Hepatocyte (in vitro differentiated cells): ENCODE results near the gene RPLP1. TPM values are rescaled to one million over a fixed set of nuclear protein-coding genes. Genes with fewer than 3 reads are reported as not detected.

Experiments
- DNase-seq: peaks from one replicate; pipeline ENCODE4 v3.0.0-alpha.2; 2016; ENCODE audit warnings: low spot score
- H2AFZ ChIP-seq: fragments of 200-600 bp; sonication (generic); 2 replicates; pipeline ENCODE4 v1.6.0; 2016; ENCODE audit warnings: antibody characterized with exemption, mild to moderate bottlenecking
- H3K27ac ChIP-seq: fragments of 200-600 bp; sonication (generic); 2 replicates; pipeline ENCODE4 v1.5.1; 2016; ENCODE audit warnings: mild to moderate bottlenecking
- H3K27me3 ChIP-seq: fragments of 200-600 bp; sonication (generic); 2 replicates; pipeline ENCODE4 v1.6.1; 2016
- H3K36me3 ChIP-seq: fragments of 200-600 bp; sonication (generic); replicated peaks from 2 replicates; pipeline ENCODE4 v1.5.1; 2016; ENCODE audit warnings: low read depth; ENCODE audit not compliant: insufficient read depth
- H3K4me1 ChIP-seq: fragments of 200-600 bp; sonication (generic); 2 replicates; pipeline ENCODE4 v1.5.1; 2016; ENCODE audit warnings: mild to moderate bottlenecking, moderate library complexity; ENCODE audit not compliant: insufficient read depth
- H3K4me2 ChIP-seq: fragments of 200-600 bp; sonication (generic); 2 replicates; pipeline ENCODE4 v1.6.0; 2016
- H3K4me3 ChIP-seq: fragments of 200-600 bp; sonication (generic); 2 replicates; pipeline ENCODE4 v1.5.1; 2016; ENCODE audit warnings: mild to moderate bottlenecking
- H3K79me2 ChIP-seq: fragments of 200-600 bp; sonication (generic); 2 replicates; pipeline ENCODE4 v1.6.0; 2017; ENCODE audit warnings: mild to moderate bottlenecking
- H3K9me2 ChIP-seq: fragments of 200-600 bp; sonication (generic); replicated peaks from 2 replicates; pipeline ENCODE4 v1.6.0; 2017; ENCODE audit warnings: mild to moderate bottlenecking; ENCODE audit not compliant: insufficient read depth
- H3K9me3 ChIP-seq: fragments of 200-600 bp; sonication (generic); 2 replicates; pipeline ENCODE4 v1.5.1; 2016; ENCODE audit warnings: low read depth, mild to moderate bottlenecking
- H4K20me1 ChIP-seq: fragments of 200-600 bp; sonication (generic); 2 replicates; pipeline ENCODE4 v1.6.0; 2016; ENCODE audit warnings: mild to moderate bottlenecking; ENCODE audit not compliant: insufficient read depth, poor library complexity, severe bottlenecking
- EZH2 ChIP-seq: fragments of 200-600 bp; sonication (generic); IDR thresholded peaks from 2 replicates; pipeline ENCODE4 v1.6.1; 2016; ENCODE audit warnings: antibody characterized with exemption, mild to moderate bottlenecking, borderline replicate concordance
- EZH2phosphoT487 ChIP-seq: fragments of 200-600 bp; sonication (generic); IDR thresholded peaks from one replicate; pipeline ENCODE4 v1.6.1; 2018; ENCODE audit warnings: antibody characterized with exemption, mild to moderate bottlenecking, low read depth, moderate library complexity; ENCODE audit not compliant: unreplicated experiment, severe bottlenecking
- WGBS: methylation state at CpG from one replicate; pipeline ENCODE4 v1.1.6; 2016; ENCODE audit warnings: low lambda C conversion rate; ENCODE audit errors: missing lambda C conversion rate; 5-methylcytosine and 5-hydroxymethylcytosine counted together
- polyA plus RNA-seq: library from polyadenylated mRNA; unstranded; fragments of >200 nt; fragmentation: Nextera tagmentation; extraction: Ambion mirVana; gene quantifications from 2 replicates; pipeline ENCODE4 v1.2.1, GENCODE V29; 2016
- total RNA-seq: library from RNA; depleted of rRNA; stranded (reverse); fragments of >200 nt; gene quantifications from 2 replicates; pipeline ENCODE4 v1.2.3, GENCODE V29; 2014
- TF ChIP-seq, protein P1 (sequence below): fragments of 200-600 bp; sonication (generic); IDR thresholded peaks from 2 replicates; pipeline ENCODE4 v1.5.1; 2016; ENCODE audit warnings: antibody characterized with exemption, mild to moderate bottlenecking; ENCODE audit not compliant: poor library complexity

Gene RPLP1
- total and polyA plus RNA-seq, 2 experiments from 2014 or later = 210 to 884 TPM

DNA sequence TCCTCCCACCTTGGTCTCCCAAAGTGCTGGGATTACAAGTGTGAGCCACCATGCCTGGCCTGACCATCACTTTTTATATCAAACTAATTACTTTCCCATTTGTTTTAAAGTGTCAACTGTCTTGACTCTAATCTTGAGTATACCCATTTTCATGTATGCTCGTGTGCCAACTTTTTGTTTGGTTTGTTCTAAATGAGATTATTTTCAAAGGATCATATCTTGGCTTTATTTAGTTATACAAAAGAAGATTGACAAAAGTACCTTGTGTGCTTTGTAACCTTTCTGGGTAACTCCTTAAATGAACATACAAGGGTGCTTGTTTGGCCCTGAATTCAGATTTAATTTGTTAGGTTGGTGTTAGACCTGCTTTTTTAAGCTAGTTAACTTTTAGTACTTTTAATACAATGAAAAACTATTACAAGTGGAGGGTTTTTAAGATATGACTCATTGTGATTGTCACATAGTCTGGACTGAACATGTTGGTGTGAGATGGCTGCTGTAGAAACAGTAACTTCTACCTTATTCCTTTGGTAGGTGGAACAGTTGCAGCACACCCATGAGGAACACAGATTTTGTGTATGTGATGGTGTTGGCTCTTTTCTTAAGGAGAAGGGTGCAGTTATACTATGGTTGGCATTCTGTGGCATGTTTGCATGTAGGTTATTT, 27.7 kb upstream of the RPLP1 start:
- Histone ChIP-seq H3K9me2 (no peaks in the 10 kb centered on the region), H3K9me3 (no peaks in the 10 kb centered on the region), H3K27ac (no peak overlapping the region), H3K27me3 (no peaks in the 10 kb centered on the region), H4K20me1 (no peaks in the 10 kb centered on the region), H3K4me1 (no peaks in the 10 kb centered on the region), H3K36me3 (no peaks in the 10 kb centered on the region), H3K4me3 (no peak overlapping the region), H3K79me2 (no peaks in the 10 kb centered on the region), H3K4me2 (no peak overlapping the region), H2AFZ (no peak overlapping the region)
- DNase-seq = no peak
- TF ChIP-seq EZH2phosphoT487 (no peak), EZH2 (no peak)
- TF ChIP-seq, protein P1, sequence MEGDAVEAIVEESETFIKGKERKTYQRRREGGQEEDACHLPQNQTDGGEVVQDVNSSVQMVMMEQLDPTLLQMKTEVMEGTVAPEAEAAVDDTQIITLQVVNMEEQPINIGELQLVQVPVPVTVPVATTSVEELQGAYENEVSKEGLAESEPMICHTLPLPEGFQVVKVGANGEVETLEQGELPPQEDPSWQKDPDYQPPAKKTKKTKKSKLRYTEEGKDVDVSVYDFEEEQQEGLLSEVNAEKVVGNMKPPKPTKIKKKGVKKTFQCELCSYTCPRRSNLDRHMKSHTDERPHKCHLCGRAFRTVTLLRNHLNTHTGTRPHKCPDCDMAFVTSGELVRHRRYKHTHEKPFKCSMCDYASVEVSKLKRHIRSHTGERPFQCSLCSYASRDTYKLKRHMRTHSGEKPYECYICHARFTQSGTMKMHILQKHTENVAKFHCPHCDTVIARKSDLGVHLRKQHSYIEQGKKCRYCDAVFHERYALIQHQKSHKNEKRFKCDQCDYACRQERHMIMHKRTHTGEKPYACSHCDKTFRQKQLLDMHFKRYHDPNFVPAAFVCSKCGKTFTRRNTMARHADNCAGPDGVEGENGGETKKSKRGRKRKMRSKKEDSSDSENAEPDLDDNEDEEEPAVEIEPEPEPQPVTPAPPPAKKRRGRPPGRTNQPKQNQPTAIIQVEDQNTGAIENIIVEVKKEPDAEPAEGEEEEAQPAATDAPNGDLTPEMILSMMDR = no peak
- WGBS = 87% methylated on average over 1 of the region's 1 CpG

GRCh38 chr15:69433831-69434230, 18.8 kb upstream of the RPLP1 start:
- TF ChIP-seq, protein P1 = no peak
- no peak for TF ChIP-seq EZH2
- no peak for TF ChIP-seq EZH2phosphoT487
- Histone ChIP-seq H3K27ac (no peak overlapping the region), H3K4me3 (no peak overlapping the region), H3K79me2 (no peaks in the 10 kb centered on the region), H2AFZ (no peak overlapping the region), H3K9me3 (no peaks in the 10 kb centered on the region), H3K36me3 (no peaks in the 10 kb centered on the region), H3K4me2 (no peak overlapping the region), H3K4me1 (peaks cover 8% of the 10 kb centered on the region), H3K9me2 (no peaks in the 10 kb centered on the region), H3K27me3 (no peaks in the 10 kb centered on the region), H4K20me1 (no peaks in the 10 kb centered on the region)
- DNase-seq = no peak
- 89% methylated on average over 1 of the region's 1 CpG for WGBS

DNA sequence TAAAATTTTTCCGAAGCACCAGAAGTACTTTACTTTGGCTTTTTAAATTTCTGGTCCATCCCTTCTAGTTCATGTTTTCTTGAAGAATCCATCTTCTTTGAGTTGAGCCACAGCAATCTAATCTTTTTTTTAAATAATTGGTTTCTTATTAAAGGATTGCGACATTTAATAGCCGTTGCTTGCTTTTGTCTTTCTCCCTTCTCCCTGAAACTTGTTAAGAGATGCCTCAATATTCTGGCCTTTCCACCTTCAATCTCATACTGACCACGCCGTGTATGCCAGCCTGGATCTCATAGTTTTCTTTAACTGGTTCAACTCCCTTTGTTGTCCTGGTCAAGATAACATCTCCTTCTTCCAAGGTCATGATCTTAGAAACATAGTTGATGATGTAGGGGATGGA, 18.4 kb upstream of the RPLP1 start:
- peaks cover 8% of the 10 kb centered on the region for H3K4me1 ChIP-seq
- TF ChIP-seq, protein P1 = no peak
- TF ChIP-seq EZH2phosphoT487 (no peak), EZH2 (no peak)

More for the DNA sequence above, 18.4 kb upstream of the RPLP1 start:
- H3K4me3 ChIP-seq = no peak overlapping the region
- no peak for DNase-seq
- H3K36me3 ChIP-seq = no peaks in the 10 kb centered on the region
- H3K9me3 ChIP-seq = no peaks in the 10 kb centered on the region
- no peaks in the 10 kb centered on the region for H3K79me2 ChIP-seq
- H4K20me1 ChIP-seq = no peaks in the 10 kb centered on the region
- H3K27ac ChIP-seq = no peak overlapping the region
- H3K9me2 ChIP-seq = no peaks in the 10 kb centered on the region
- H3K27me3 ChIP-seq = no peaks in the 10 kb centered on the region
- H2AFZ ChIP-seq = no peak overlapping the region
- 96% methylated on average over 5 of the region's 5 CpGs for WGBS
- H3K4me2 ChIP-seq = no peak overlapping the region
